Measurements from ENCODE around the gene HNRNPLL.

Gene HNRNPLL

DNA sequence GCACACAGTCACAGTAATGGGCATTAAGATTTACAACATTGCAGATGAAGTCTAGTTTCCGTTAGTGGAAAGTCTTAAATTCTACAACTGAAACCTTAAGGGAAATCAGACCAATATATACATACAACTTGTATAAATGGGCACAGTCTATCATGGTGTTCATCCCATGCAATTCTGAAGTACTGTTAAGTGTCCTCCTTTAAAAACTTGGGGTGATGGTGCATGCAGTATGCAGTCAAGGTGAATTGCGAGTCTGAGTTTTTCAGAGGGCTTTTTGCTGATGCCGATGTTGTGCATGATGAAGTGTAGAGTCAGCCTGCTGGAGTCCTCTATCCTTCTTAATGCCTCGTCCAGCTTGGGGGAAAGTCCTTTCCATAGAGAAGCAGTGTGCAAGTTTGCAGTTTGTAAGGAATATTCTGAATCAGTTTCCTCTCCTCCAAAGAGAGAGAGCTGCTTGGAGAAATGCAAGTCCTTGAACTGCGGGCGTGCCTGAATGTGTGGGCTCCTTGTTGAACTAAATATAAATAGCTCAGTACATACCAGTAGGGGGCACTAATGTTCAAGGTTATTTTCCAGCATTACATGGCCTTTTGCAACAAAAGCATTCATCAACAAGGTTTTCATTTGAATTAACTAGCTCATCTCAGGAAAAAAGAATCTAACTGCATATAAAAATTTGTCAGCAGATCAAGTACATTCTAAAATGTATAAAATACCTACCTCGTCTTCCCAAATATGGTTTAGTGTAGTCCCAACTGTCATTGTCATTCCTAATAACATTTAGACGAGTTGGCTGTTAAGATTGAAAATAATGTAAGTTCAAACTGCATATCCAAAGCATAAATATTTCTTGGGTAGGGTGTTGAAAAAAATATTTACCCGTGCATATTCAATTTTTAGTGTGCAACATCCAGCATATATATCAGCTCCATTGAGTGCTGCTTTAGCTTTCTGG is 21.3 kb downstream of the HNRNPLL start:
- peak; percentile 61 for TF ChIP-seq CTCF (IDR thresholded peaks at IDR 0.05; ENCODE audit: low read depth, low read length)
- no peak overlapping the region for H3K27ac ChIP-seq

GRCh38 chr2:38580115-38580636 is 22.6 kb downstream of the HNRNPLL start:
- Histone ChIP-seq H3K4me3 (ENCODE audit: low read depth, low read length) (no peak overlapping the region), H3K27ac (no peak overlapping the region), H3K36me3 (peaks cover 60% of the 10 kb centered on the region), H3K9me3 (ENCODE audit: severe bottlenecking) (no peaks in the 10 kb centered on the region), H3K27me3 (ENCODE audit: insufficient read depth, low read depth, severe bottlenecking) (no peaks in the 10 kb centered on the region)
- TF ChIP-seq CTCF (IDR thresholded peaks at IDR 0.05; ENCODE audit: low read depth, low read length), result no peak
- DNase-seq, result no peak

More for the DNA sequence above, 21.3 kb downstream of the HNRNPLL start:
- Histone ChIP-seq H3K9me3 (ENCODE audit: severe bottlenecking) (no peaks in the 10 kb centered on the region), H3K27me3 (ENCODE audit: insufficient read depth, low read depth, severe bottlenecking) (no peaks in the 10 kb centered on the region), H3K4me3 (ENCODE audit: low read depth, low read length) (no peak overlapping the region), H3K36me3 (peaks cover 63% of the 10 kb centered on the region)
- peak; percentile 30 for DNase-seq

GRCh38 chr2:38578832-38579231 is 23.9 kb downstream of the HNRNPLL start:
- peaks cover 52% of the 10 kb centered on the region for H3K36me3 ChIP-seq
- H3K9me3 ChIP-seq (ENCODE audit: severe bottlenecking), result no peaks in the 10 kb centered on the region
- no peak for TF ChIP-seq CTCF (IDR thresholded peaks at IDR 0.05; ENCODE audit: low read depth, low read length)
- no peak overlapping the region for H3K27ac ChIP-seq
- no peak overlapping the region for H3K4me3 ChIP-seq (ENCODE audit: low read depth, low read length)
- no peaks in the 10 kb centered on the region for H3K27me3 ChIP-seq (ENCODE audit: insufficient read depth, low read depth, severe bottlenecking)
- no peak for DNase-seq

DNA sequence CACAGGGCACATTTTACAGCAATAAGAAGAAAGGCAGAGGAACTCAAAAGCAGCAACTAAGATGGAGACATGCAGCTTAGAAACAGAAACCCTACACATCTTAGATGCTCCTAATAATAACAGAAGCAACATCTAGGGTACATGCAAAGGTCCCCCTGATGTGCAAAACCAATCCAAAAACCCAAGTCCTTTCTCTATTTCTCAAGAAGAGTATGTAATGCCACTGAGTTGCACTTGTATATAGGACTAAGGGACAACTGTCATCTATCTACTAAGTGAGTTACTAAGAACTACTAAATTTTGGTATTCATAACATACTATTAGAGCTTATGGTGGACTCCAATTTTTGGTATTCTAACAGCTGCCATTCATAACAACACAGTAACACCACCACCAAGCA is 28.4 kb downstream of the HNRNPLL start:
- no peak for DNase-seq
- H3K27me3 ChIP-seq (ENCODE audit: insufficient read depth, low read depth, severe bottlenecking), result no peaks in the 10 kb centered on the region
- H3K4me3 ChIP-seq (ENCODE audit: low read depth, low read length), result no peak overlapping the region
- no peak overlapping the region for H3K27ac ChIP-seq
- peaks cover 58% of the 10 kb centered on the region for H3K36me3 ChIP-seq
- H3K9me3 ChIP-seq (ENCODE audit: severe bottlenecking), result no peaks in the 10 kb centered on the region
- TF ChIP-seq CTCF (IDR thresholded peaks at IDR 0.05; ENCODE audit: low read depth, low read length), result no peak

DNA sequence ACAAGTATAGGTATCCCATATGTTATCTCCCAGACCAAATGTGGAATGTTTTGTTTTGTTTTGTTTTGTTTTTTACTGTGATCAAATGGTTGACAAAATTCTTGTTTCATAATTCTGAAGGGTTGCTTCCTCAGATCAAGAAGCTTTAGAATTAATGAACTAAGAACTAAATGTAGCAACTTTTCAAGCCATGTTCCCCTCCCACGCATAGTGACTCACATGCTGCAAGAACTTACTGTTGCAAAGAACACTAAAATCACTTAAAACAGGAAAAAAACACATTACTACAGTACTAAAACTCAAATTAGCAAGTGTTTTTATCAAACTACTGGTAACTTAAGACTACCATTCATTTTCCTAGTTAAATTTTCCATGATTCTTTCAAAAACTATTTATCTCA is 30.6 kb downstream of the HNRNPLL start:
- Histone ChIP-seq H3K27ac (no peak overlapping the region), H3K9me3 (ENCODE audit: severe bottlenecking) (no peaks in the 10 kb centered on the region), H3K36me3 (peaks cover 70% of the 10 kb centered on the region), H3K27me3 (ENCODE audit: insufficient read depth, low read depth, severe bottlenecking) (no peaks in the 10 kb centered on the region), H3K4me3 (ENCODE audit: low read depth, low read length) (no peak overlapping the region)
- no peak for DNase-seq
- TF ChIP-seq CTCF (IDR thresholded peaks at IDR 0.05; ENCODE audit: low read depth, low read length), result no peak

Measured in WERI-Rb-1 (cell line).